ENCODE results near the gene SEMA3C. TPM values are rescaled to one million over a fixed set of nuclear protein-coding genes. Genes with fewer than 3 reads are reported as not detected.

SEMA3C gene
- total RNA-seq, 2 experiments from 2014 or later, result not detected

DNA sequence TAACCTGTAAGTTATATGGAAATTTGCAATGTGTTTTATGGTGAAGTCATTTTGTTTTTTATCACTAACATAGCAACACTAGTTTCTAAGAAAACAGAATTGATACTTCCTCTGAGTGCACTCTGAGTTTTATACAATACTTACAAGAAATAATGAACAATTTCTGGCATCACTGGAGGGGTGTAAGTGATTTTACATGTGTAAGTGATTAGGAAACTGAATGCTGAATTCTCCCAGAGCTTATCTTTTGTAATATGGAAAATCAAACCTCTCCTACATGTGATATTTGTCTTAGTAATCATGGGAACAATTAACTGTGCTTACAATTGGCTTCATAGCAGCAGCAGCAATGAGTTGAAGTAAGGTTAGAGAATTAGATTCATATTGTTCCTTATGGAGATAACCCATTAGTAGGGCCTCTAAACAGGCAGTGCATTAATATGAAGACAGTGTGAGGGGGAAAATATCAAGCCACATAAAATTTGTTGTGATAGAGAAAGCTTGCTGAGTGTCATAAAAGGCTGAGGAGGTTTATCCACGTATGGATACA lies 37.4 kb downstream of the SEMA3C start:
- POLR2A ChIA-PET, result no interaction called here
- no peak for DNase-seq
- Mint-ChIP-seq H3K4me1 (peaks cover 3% of the 10 kb centered on the region), H3K36me3 (ENCODE audit: low read depth) (no peaks in the 10 kb centered on the region), H3K27ac (no peak overlapping the region), H3K4me3 (no peak overlapping the region), H3K27me3 (no peaks in the 10 kb centered on the region), H3K9me3 (ENCODE audit: low read depth) (no peaks in the 10 kb centered on the region)
- CTCF ChIA-PET, result no interaction called here
- intact Hi-C loops (cut with DNase I, micrococcal nuclease), result no loop called here
- ATAC-seq, result no peak

DNA sequence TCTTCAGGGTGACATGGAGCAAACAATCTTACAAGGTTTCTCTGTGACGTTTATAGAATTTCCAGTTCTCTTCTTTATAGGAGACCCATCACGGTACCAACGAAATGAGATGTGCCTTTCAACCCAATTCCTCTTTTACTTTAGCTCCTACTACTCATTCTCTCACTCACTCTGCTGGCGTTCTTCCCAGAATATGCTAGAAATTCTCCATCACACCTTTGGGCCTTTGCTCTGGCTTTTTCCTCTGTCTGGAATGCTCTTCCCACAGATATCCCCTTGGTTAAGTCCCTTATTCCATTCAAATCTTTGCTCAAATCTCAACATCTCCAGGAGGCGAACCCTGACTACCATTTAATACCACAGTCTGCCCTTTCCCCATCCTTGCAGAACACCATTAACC lies 39.0 kb downstream of the SEMA3C start:
- ChIA-PET CTCF (no interaction called here), POLR2A (no interaction called here)
- Mint-ChIP-seq H3K36me3 (ENCODE audit: low read depth) (no peaks in the 10 kb centered on the region), H3K4me3 (no peak overlapping the region), H3K27ac (no peak overlapping the region), H3K27me3 (no peaks in the 10 kb centered on the region), H3K9me3 (ENCODE audit: low read depth) (no peaks in the 10 kb centered on the region), H3K4me1 (peaks cover 3% of the 10 kb centered on the region)
- no peak for DNase-seq
- intact Hi-C loops (cut with DNase I, micrococcal nuclease), result no loop called here
- no peak for ATAC-seq

DNA sequence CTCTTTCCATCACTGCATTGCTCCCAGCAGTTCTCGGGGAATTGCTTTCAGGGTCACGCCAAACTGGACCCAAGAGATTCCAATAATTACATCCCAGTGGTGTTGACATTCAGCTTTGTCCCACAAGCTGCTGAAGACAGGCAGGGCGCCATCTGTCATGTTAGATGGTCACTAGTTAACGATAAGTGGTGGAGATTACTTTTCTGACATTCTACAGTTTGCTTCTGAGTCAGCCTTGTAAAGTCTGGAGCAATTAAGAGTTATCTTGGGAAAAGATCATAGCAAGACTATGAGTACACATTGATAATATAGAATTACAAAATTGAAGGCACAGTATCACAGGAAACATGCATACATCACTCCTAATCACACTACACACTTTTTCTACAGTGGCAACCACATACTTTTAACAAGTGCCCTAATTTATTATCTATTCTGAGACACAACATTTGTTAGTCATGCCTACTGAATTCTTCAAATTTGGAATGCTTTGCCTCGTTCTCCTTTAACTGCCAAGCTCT lies 41.9 kb downstream of the SEMA3C start:
- Mint-ChIP-seq H3K4me1 (no peaks in the 10 kb centered on the region), H3K27ac (no peak overlapping the region), H3K4me3 (no peak overlapping the region), H3K27me3 (no peaks in the 10 kb centered on the region), H3K36me3 (ENCODE audit: low read depth) (no peaks in the 10 kb centered on the region), H3K9me3 (ENCODE audit: low read depth) (peaks cover 2% of the 10 kb centered on the region)
- DNase-seq (no peak), ATAC-seq (no peak)
- POLR2A ChIA-PET, result no interaction called here
- intact Hi-C loops (cut with DNase I, micrococcal nuclease), result no loop called here
- CTCF ChIA-PET, result no interaction called here

DNA sequence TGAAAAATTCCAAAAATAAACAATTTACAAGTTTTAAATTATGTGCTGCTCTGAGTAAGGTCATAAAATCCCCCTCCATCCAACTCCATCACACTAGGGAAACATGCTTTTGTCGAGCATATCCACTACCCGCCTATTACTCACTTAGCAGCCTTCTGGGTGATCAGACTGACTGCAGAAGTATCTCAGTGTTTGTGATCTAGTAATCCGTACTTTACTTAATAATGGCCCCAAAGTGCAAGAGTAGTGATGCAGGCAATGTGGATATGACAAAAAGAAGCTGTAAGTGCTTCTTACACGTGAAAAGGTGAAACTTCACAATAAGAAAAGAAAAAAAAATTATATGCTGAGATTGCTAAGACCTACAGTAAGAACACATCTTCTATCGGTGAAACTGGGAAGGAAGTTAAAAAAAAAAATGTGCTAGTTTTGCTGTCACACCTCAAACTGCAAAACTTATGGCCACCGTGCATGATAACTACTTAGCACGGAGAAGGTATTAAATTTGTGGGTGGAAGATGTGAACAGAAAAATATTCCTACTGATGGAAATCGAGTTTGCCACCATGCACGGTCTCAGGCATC lies 43.2 kb downstream of the SEMA3C start:
- Mint-ChIP-seq H3K4me3 (no peak overlapping the region), H3K27ac (no peak overlapping the region), H3K9me3 (ENCODE audit: low read depth) (peaks cover 2% of the 10 kb centered on the region), H3K36me3 (ENCODE audit: low read depth) (no peaks in the 10 kb centered on the region), H3K4me1 (no peaks in the 10 kb centered on the region), H3K27me3 (no peaks in the 10 kb centered on the region)
- no peak for DNase-seq
- ATAC-seq, result no peak
- ChIA-PET CTCF (no interaction called here), POLR2A (no interaction called here)
- intact Hi-C loops (cut with DNase I, micrococcal nuclease), result no loop called here

DNA sequence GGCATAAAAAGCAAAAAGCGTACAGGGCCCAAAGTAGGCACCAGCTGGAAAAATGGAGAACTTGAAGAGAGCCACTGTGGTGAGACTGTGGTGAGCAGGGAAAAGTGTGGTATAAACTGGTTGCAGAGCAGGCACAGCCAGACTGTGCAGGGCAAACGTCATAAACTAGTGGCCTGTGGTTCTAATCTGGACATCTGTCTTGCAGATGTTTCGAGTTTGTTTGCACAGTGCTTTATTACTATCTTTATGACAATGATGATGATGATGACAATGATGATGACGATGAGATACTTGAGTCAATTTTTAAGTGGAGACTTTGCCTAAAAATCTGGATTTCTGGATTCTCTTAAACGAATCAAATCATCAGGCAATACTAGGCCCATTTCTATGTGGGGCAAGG lies 45.7 kb downstream of the SEMA3C start:
- intact Hi-C loops (cut with DNase I, micrococcal nuclease), result no loop called here
- ChIA-PET CTCF (no interaction called here), POLR2A (no interaction called here)
- no peaks in the 10 kb centered on the region for H3K27me3 Mint-ChIP-seq
- no peaks in the 10 kb centered on the region for H3K4me1 Mint-ChIP-seq
- H3K4me3 Mint-ChIP-seq, result no peak overlapping the region
- DNase-seq (no peak), ATAC-seq (no peak)
- H3K9me3 Mint-ChIP-seq (ENCODE audit: low read depth), result peaks cover 2% of the 10 kb centered on the region
- H3K27ac Mint-ChIP-seq, result no peak overlapping the region
- no peaks in the 10 kb centered on the region for H3K36me3 Mint-ChIP-seq (ENCODE audit: low read depth)

DNA sequence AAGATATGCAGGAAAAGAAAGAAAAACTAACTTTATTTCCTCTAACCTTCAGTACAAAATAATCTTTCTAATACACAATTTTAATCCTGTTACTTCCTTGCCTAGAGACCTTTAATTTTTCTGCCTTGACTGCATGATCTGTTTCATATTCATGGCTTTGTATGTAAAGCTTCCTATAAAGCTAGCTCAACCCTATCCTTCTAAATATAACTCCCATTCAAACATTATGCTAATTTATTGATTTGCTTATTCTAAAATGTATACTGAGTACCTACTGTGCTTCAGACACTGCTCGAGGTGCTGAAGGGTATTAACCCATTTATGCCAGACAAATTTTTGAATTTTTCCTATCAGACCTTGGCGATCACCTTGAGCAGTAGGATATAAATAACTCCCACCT lies 47.6 kb downstream of the SEMA3C start:
- ChIA-PET POLR2A (no interaction called here), CTCF (no interaction called here)
- no peaks in the 10 kb centered on the region for H3K4me1 Mint-ChIP-seq
- no peak overlapping the region for H3K4me3 Mint-ChIP-seq
- no peak overlapping the region for H3K27ac Mint-ChIP-seq
- intact Hi-C loops (cut with DNase I, micrococcal nuclease), result no loop called here
- H3K36me3 Mint-ChIP-seq (ENCODE audit: low read depth), result no peaks in the 10 kb centered on the region
- peaks cover 2% of the 10 kb centered on the region for H3K9me3 Mint-ChIP-seq (ENCODE audit: low read depth)
- no peak for ATAC-seq
- no peaks in the 10 kb centered on the region for H3K27me3 Mint-ChIP-seq
- DNase-seq, result no peak

DNA sequence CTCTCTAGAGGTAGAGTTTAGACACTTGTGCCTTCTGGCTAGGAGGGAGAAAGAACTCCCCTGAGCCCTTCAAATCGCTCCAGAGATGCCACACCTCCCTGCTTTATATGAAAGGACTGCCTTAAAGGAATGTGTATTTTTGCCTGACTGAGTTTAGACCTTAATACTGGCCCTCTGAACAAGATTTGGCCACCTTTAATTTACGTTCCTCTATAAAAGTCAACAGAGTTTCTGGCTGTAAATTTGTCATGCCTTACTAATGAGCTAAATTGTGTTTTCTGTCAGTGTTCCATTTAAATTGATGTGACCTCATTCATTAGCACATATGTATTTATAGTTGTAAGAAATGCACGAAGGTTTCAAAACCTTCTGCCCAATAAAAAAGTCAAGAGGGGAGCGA lies 48.0 kb downstream of the SEMA3C start:
- Mint-ChIP-seq H3K36me3 (ENCODE audit: low read depth) (no peaks in the 10 kb centered on the region), H3K4me3 (no peak overlapping the region)

DNA sequence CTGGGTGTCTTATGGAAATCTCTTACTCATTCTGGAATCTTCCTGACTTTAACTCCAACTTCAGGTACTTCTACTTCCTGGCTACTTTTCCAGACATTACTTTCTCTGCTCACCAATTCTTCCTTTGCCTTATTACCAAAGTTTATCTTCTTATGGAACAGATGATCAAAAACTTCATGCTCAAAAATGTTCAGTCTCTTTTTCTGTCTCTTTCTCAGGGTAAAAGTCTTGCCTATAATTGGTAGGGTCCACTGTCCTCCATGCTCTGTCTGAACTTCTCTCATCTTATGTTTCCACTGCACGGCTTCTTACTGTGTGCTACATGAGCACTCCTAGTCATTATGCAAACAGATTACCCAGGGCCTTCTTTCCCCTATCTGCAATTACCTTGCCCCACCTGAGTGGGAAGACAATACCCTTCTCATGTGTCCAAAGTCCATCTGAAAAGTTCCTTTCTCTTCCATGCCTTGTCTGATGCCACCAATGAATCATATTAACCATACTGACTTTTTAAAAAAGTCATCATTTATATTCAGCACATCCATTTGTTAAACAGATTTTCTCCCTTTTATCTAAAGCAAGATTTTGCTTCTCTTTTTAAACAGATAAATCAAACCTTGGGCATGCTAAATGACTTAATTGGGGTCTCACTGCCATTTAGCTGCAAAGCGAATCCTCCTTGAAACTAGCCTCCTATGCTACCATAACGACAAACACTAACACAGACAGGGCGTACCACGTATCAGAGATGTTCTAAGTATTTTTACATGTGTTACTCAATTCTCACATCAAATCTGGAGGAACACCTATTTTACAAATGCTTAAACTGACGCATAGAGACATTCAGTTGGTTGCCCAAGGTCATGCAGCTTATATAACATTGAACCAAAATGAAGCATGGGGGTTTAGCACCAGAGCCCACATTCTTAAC lies 48.8 kb downstream of the SEMA3C start:
- no peaks in the 10 kb centered on the region for H3K4me1 Mint-ChIP-seq
- CTCF ChIA-PET, result no interaction called here
- no peaks in the 10 kb centered on the region for H3K27me3 Mint-ChIP-seq
- no peaks in the 10 kb centered on the region for H3K36me3 Mint-ChIP-seq (ENCODE audit: low read depth)
- ATAC-seq (no peak), DNase-seq (no peak)
- H3K27ac Mint-ChIP-seq, result no peak overlapping the region
- no peak overlapping the region for H3K4me3 Mint-ChIP-seq
- intact Hi-C loops (cut with DNase I, micrococcal nuclease), result no loop called here
- POLR2A ChIA-PET, result no interaction called here
- peaks cover 2% of the 10 kb centered on the region for H3K9me3 Mint-ChIP-seq (ENCODE audit: low read depth)

More for the DNA sequence above, 48.0 kb downstream of the SEMA3C start:
- Mint-ChIP-seq H3K27ac (no peak overlapping the region), H3K4me1 (no peaks in the 10 kb centered on the region), H3K9me3 (ENCODE audit: low read depth) (peaks cover 2% of the 10 kb centered on the region), H3K27me3 (no peaks in the 10 kb centered on the region)
- ATAC-seq (no peak), DNase-seq (no peak)
- intact Hi-C loops (cut with DNase I, micrococcal nuclease), result no loop called here
- ChIA-PET CTCF (no interaction called here), POLR2A (no interaction called here)

DNA sequence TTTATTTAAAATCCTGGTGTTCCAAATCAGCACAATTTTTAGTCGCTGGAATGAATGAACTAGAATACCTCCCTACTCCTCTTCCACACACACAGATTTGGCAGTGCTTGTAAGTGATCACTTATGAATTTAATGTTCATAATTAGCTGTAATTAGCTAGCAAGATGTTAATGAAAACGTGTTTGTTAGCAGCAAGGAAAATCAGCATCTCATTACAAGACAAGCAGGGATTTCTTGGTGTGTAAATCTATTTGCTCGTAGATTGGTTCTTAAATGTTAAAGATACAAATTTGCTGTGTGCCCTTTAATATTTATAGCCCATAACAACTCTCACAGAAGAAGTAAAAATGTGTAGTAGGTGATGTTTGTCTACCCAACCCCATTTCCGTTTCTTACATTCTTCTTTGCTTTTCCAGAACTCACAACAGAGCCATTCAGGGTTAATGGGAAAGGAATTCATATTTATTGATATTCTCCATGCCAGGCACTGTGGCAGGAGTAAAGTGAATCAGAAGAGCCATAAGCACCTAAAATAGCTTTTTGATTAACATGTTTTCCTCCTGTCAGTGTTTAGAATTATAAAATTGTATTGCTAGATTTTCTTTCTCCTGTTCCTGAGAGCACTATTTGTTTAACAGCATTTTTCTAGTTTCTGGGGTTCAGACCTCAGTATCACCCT lies 49.6 kb downstream of the SEMA3C start:
- Mint-ChIP-seq H3K9me3 (ENCODE audit: low read depth) (peaks cover 2% of the 10 kb centered on the region), H3K4me3 (no peak overlapping the region), H3K4me1 (no peaks in the 10 kb centered on the region), H3K27me3 (no peaks in the 10 kb centered on the region), H3K27ac (no peak overlapping the region), H3K36me3 (ENCODE audit: low read depth) (no peaks in the 10 kb centered on the region)
- ChIA-PET POLR2A (no interaction called here), CTCF (no interaction called here)
- ATAC-seq (no peak), DNase-seq (no peak)
- intact Hi-C loops (cut with DNase I, micrococcal nuclease), result no loop called here

DNA sequence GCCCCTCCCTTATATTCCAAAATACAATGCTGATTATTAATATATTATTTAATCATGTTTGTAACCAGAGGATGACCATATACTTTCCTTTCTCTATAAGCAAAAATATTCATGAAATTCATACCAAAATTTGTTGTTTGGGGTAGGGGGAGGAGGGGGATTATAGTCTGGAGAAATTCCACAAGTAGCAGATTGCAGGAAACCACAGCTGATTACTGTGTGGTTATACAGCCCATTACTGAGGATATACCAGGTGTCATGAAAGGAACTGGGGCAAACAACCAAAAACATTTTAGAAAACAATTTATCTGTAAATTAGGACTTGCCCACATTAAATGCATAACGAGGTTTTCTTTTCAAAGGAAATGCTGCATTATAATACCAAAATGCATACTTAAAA lies 50.3 kb downstream of the SEMA3C start:
- CTCF ChIA-PET, result no interaction called here

DNA sequence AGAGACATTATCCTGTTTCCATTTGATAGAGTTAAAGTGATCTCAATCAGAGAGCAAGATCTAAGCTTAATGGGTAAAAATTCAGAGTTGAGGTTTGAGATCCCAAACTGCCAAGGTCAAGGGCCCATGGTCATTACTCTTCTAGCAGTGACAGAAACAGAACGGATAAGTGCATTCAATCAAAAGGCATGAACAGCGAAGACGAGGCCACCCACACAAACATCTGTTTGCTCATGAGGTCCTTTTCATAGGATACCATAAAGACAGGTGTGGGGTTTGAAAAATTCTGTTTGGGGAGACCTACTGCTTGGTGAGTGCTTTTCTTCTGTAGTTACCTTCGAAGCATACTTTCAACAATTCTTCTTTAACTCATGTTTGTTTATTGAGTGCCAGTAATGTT lies 58.3 kb downstream of the SEMA3C start:
- intact Hi-C loops (cut with DNase I, micrococcal nuclease), result no loop called here
- no peak overlapping the region for H3K4me3 Mint-ChIP-seq
- peaks cover 3% of the 10 kb centered on the region for H3K9me3 Mint-ChIP-seq (ENCODE audit: low read depth)
- no peaks in the 10 kb centered on the region for H3K4me1 Mint-ChIP-seq
- ChIA-PET CTCF (no interaction called here), POLR2A (no interaction called here)
- DNase-seq, result no peak
- no peak for ATAC-seq
- H3K36me3 Mint-ChIP-seq (ENCODE audit: low read depth), result no peaks in the 10 kb centered on the region
- H3K27me3 Mint-ChIP-seq, result no peaks in the 10 kb centered on the region
- H3K27ac Mint-ChIP-seq, result no peak overlapping the region

More for the DNA sequence above, 50.3 kb downstream of the SEMA3C start:
- H3K27me3 Mint-ChIP-seq, result no peaks in the 10 kb centered on the region
- POLR2A ChIA-PET, result no interaction called here
- H3K27ac Mint-ChIP-seq, result no peak overlapping the region
- no peak overlapping the region for H3K4me3 Mint-ChIP-seq
- intact Hi-C loops (cut with DNase I, micrococcal nuclease), result no loop called here
- H3K9me3 Mint-ChIP-seq (ENCODE audit: low read depth), result no peaks in the 10 kb centered on the region
- no peak for DNase-seq
- no peaks in the 10 kb centered on the region for H3K36me3 Mint-ChIP-seq (ENCODE audit: low read depth)
- no peak for ATAC-seq
- no peaks in the 10 kb centered on the region for H3K4me1 Mint-ChIP-seq

All from activated CD4-positive, alpha-beta T cell treated with anti-CD3 and anti-CD28 coated beads for 36 hours (primary cell).